ENCODE results near the gene DNAJC5. TPM values are rescaled to one million over a fixed set of nuclear protein-coding genes. Genes with fewer than 3 reads are reported as not detected.

DNAJC5 gene
- total RNA-seq, 1 donor from 2014 or later: 78.2 TPM

GRCh38 chr20:63937596-63937995 is 42.7 kb downstream of the DNAJC5 start:
- no peak for DNase-seq (ENCODE audit: extremely low read depth, low read depth, low spot score)

DNA sequence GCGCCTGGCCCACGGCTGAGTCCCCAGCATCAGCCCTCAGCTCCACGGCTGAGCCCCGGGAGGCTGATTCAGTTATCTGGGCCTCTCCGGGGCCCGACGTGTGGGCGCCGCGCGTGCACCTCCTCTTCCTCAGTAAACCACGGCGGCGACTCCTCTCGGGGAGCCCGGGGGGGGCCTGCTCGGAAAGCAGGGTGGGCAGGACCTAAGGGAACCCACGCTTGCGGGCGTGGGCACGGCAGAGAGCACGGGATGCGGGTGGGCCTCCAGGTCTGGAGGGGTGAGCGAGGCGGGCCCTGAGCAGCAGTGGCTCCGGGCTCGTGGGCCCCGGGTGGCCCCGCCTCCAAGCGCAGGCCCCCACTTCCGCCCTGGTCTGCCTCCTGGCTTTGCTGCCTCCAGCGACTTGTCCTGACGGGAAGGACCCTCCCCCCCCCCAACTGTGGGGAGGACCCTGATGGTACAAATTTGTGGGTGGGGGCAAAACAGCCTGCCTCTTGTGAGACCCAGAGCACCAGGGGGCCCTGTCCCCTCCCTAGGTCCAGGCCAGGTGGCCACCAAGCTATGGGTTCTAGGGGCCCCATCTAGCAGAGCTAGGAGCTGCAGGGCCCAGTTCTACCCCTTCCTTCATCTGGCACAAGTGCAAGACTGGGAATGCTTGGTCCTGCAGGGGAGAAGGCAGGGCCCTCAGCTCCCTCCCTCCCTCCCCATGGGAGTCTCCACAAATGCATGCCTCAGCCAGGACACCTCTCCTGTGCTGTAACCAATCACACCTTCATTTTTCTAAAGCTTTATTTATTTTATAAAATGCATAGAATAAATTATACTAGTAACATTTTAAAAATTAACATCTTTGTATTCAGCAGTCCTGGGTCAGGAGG is 44.4 kb downstream of the DNAJC5 start:
- DNase-seq (ENCODE audit: extremely low read depth, low read depth, low spot score): no peak

DNA sequence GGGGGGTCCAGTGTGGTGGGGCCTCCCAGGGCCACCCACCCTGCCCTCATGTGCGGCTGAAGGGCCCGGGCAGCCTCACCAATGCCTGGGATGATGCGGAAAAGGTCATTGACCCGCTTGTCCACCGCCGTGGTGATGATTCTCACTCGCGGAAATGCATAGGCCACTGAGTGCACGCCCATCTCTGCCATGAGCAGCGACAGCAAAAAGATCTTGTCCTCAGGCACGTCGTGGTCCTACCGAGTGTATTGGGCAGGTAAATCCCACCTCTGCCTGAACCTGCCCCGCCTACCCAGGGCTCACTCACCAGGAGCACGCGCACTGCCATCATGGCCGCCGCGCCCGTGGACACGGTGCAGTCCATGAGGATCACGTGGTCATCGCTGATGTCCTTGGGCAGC is 45.1 kb downstream of the DNAJC5 start:
- no peak for DNase-seq (ENCODE audit: extremely low read depth, low read depth, low spot score)

DNA sequence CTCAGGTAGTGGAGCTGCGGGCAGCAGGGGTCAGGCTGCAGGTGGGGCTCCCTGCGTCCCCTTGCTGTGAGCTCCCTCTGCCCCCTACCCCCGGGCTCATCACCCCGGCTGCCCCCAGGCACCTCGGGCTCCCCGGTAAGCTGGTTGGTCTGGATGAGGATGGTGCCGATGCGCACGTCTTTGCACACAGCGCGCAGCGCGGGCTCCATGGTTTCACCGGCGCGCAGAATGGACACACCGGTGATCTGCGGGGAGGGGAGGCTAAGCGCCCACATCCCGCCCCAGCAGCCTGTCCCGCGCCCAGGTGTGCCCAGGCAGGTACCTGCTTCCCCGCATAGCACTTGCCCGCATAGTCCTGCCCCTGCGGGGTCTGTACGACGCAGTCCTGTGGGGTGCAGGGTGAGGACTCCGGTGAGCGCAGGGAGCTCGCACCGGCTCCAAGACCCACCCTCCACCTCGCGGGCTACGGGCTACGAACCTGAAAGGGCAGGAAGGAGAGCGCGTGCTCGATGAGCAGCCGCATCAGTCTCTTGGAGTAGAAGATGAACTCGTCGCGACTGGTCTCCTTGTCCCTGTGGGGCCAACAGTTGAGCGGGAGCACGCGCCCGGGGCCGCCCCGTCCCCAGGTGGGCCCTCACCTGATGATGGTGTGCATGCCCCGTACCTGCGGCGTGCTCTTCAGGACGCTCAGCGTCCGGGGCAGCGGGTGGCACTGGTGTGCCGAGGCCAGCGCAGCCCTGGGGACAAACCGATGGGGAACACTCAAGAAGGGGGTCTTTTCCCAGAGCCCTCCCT is 45.7 kb downstream of the DNAJC5 start:
- DNase-seq (ENCODE audit: extremely low read depth, low read depth, low spot score): no peak

- DNase-seq (ENCODE audit: extremely low read depth, low read depth, low spot score): no peak
These were observed 46.6 kb downstream of the DNAJC5 start for GRCh38 chr20:63941282-63942081.

DNA sequence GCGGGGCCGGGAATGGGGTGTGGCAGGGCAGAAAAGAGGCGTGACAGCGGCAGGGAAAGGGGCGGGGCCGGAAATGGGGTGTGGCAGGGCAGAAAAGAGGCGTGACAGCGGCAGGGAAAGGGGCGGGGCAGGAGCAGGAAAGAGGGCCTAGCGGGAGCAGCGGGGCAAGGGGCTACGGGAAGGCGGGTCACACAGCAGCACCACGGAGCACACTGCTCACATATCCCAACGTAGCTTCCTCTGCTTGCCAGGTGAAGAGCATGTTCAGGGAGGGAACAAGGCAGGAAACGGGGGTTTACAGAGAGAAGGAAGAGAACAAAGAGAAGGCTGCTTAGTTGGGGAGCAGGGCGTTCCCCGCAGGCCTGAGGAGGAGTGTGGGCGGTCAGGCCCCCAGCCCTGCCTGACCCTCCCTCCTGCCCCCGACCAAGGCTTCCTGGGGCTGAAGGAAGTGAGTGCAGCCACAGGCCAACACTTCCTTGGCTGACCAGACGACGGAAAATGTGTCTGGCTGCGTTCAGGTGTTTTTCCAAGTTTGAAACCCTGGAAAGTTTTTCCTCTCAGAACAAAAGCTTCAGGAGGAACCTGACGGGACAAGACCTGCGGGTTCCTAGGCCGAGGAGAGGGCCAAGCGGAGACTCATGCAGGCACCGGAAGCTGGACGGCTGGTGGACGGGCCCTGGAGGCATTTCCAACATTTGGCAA is 47.5 kb downstream of the DNAJC5 start:
- DNase-seq (ENCODE audit: extremely low read depth, low read depth, low spot score): no peak

DNA sequence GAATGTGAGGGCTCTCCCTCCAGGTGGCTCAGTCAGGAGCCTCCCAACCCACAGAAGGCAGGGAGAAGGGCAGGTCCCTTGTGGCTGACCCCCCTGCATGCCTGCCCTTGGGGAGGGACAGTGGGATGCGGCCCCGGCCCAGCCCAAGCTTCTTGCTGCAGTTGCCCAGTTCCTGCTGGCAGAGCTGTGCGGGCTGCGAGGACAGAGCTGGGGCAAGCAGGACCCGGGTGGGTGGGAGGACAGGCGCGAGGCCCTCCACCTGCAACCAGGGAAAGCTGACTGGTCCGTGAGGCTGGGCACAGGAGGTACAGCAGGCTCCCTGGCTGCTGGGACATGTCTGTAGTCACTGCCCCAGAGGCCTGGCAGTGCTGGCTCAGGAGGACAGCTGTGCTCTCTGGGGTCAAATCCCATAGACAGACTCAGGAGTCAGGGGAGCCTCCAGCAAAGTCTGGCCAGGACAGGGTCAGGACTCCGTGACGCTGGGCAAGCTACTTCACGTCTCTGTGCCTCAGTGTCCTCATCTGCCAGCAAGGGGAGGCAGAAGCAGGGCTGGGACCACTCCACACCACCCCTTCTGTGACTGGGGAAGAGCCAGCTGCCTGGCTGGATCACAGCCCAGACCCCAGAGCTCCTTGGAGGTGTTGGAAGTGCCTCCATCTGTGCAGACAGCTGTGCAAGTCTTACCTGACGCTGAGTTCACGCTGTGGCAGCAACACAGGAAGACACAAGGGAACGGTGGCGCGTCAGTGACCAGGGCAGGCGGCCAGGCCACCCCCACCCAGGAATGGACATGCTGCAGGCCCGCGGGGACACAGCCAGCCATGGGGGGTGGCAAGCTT is 48.3 kb downstream of the DNAJC5 start:
- DNase-seq (ENCODE audit: extremely low read depth, low read depth, low spot score): no peak

DNA sequence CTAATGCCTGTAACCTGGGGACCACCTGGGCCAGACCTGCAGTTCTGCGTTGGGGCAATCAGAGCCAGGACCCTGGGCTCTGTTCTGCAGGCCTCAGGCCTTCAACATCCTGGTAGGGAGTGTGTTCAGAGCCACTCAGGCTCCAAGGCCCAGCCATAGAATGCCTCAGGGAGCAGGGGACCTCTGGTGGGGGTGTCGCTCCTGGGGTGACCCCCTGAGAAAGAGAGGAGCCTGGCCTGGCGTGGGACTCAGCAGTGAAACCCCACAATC is 48.8 kb downstream of the DNAJC5 start:
- DNase-seq (ENCODE audit: extremely low read depth, low read depth, low spot score): no peak

- no peak for DNase-seq (ENCODE audit: extremely low read depth, low read depth, low spot score)
These were observed 49.4 kb downstream of the DNAJC5 start for GRCh38 chr20:63944078-63944941.

- DNase-seq (ENCODE audit: extremely low read depth, low read depth, low spot score): no peak
These were observed 50.2 kb downstream of the DNAJC5 start for GRCh38 chr20:63945031-63945658.

DNA sequence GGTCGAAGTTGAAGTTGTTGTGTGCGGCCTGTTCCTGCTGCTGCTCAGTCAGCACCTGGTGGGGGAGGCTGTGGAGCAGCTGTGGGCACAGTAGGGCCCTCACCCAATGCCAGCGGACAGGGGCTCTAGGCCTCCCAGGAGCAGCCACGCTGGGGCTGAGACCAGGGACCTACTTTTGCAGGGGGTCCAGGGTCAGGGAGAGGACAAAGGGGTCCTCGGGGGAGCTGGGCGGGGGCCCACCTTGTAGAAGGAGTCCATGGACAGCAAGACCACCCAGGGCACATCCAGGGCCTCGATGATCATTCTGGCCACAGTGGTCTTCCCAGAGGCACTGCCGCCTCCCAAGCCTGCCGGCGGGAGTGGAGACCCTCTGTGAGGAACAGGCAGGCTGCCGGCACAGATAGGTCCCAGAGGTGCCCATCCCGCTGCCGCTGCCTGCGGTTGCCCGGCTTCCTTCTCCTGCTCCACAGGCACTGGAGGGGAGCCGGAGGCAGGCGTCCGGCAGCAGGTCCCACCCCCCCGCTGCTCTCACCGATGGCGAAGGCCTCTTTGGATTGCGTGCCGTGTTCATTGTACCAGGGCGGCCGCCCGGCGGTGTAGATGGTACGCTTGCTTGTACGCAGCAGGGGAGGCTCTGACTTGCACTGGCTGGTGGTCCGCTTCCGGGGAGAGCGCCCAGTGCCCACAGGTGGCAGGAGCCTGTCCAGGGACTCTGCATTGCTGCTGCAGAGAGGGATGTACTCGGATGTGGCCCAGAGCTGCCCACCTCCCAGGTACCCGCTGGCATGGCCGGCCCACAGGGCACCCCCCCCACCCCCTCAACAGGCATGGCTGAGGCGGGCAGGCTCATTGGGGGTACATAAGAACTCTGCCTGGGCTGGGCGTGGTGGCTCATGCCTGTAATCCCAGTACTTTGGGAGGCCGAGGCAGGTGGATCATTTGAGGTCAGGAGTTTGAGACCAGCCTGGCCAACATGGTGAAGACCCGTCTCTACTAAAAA is 51.3 kb downstream of the DNAJC5 start:
- DNase-seq (ENCODE audit: extremely low read depth, low read depth, low spot score): no peak

DNA sequence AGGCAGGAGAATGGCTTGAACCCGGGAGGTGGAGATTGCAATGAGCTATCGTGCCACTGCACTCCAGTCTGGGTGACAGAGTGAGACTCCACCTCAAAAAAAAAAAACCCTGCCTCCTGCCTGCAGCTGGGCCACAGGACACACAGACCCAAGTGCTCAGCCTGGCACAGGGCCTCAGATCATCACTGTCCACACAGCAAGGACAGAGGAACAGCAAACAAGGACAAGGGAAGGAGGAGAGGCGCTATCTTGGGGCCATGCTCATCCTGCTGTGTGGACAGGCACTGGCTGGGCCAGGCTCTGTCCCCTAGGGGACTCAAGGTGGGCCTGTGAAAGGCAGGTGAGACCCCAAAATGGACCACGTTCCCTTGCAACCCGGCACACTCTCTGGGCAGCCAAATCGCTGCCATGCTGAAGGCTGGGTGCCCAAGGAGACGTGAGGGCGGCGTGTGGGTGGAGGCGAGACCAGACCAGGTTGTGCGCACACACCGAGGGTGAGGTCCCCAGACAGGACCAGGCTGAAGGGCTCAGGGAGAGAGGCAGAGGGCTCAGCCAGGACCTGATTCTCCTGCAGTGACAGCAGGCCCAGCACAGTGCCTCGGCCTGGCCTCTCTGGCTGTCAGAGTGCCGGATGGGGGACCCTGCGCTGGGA is 52.2 kb downstream of the DNAJC5 start:
- DNase-seq (ENCODE audit: extremely low read depth, low read depth, low spot score): no peak

DNA sequence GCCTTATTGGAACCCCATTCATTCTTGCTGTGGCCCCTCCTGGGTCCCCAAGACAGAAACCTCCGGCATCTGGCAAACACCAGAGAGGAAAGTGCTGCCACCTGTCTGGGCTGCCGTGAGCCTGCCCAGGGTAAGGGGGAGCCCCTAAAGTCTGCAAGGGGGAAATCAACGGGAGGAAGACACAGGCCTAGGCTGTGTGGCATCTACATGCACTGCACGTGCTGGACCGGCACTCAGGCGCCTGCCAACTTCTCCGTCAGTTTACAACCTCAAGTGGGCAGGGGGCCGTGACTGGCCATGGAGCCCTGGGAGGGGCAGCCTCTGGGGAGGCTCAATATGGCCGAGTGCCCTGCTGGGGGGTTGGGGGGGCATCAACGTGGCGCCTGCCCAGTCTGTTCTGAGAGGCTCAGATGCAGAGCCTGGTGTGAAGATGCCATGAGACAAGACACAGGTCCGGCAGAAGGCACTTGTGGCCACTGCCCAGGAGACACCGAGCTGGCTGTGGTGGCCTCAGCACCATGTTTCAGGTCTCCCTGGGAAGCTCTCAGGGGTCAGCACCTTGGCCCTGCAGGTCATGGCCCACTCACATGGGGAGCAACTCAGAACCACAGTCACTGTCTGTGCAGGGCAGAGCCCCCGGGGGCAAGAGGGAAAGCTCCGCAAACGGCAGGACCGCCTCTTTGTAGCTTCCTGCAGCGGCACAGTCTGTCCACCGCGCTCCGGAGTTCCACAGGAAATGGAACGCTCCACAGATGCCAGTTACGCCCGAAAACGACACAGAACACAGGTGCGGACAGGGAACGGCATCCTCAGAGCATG is 52.9 kb downstream of the DNAJC5 start:
- no peak for DNase-seq (ENCODE audit: extremely low read depth, low read depth, low spot score)

- no peak for DNase-seq (ENCODE audit: extremely low read depth, low read depth, low spot score)
These were observed 55.9 kb downstream of the DNAJC5 start for GRCh38 chr20:63950701-63951397.
